Upper lobe of left lung (tissue), 6 donors: ENCODE measurements around the gene TTLL6. TPM values are rescaled to one million over a fixed set of nuclear protein-coding genes. Genes with fewer than 3 reads are reported as not detected.

Source experiments
- ATAC-seq, 2 donors: fragments of 200-7000 bp; cut with Tn5 transposase; one replicate each; pipeline ENCODE4 v1.9.1; 2022; ENCODE audit warnings: mild to moderate bottlenecking in 2 of 2, moderate library complexity in 2 of 2; ENCODE audit not compliant: low FRiP score in 2 of 2
- DNase-seq, 2 donors: peaks; one replicate each; pipeline ENCODE4 v3.0.0-alpha.2; 2019 to 2020
- H3K27ac ChIP-seq, 4 donors: fragments of 200-600 bp; sonication (generic); one replicate each; pipeline ENCODE4 v1.5.1; 2016 to 2019
- H3K27me3 ChIP-seq, 4 donors: fragments of 200-600 bp; sonication (generic); one replicate each; pipeline ENCODE4 v1.5.1; 2017 to 2019
- H3K36me3 ChIP-seq, 4 donors: fragments of 200-600 bp; sonication (generic); one replicate each; pipeline ENCODE4 v1.5.1; 2016 to 2019
- H3K4me1 ChIP-seq, 4 donors: fragments of 200-600 bp; sonication (generic); one replicate each; pipeline ENCODE4 v1.5.1; 2018 to 2019
- H3K4me3 ChIP-seq, 4 donors: fragments of 200-600 bp; sonication (generic); one replicate each; pipeline ENCODE4 v1.5.1; 2017 to 2019; ENCODE audit warnings: mild to moderate bottlenecking in 2 of 4, moderate library complexity in 1 of 4
- H3K9me3 ChIP-seq, 4 donors: fragments of 200-600 bp; sonication (generic); one replicate each; pipeline ENCODE4 v1.5.1; 2018 to 2019
- CTCF ChIP-seq, 6 experiments: fragments of 450-650 bp in 4 of 6; fragments of 200-600 bp in 2 of 6; sonication (generic) in 2 of 6; IDR thresholded peaks; one replicate each; pipeline ENCODE4 v1.5.1; 2016 to 2019; ENCODE audit warnings: antibody characterized with exemption in 6 of 6
- EP300 ChIP-seq, 4 donors: sonication (generic); formaldehyde crosslinking; IDR thresholded peaks; one replicate each; pipeline ENCODE4 v1.5.1; 2017; ENCODE audit warnings: antibody characterized with exemption in 4 of 4, control low read depth in 2 of 4
- POLR2A ChIP-seq, 4 donors: fragments of 450-650 bp; IDR thresholded peaks; one replicate each; pipeline ENCODE4 v1.5.1; 2016 to 2017; ENCODE audit warnings: antibody characterized with exemption in 4 of 4, mild to moderate bottlenecking in 2 of 4
- POLR2AphosphoS5 ChIP-seq, 2 donors: sonication (generic); formaldehyde crosslinking; IDR thresholded peaks; one replicate each; pipeline ENCODE4 v1.5.1; 2017; ENCODE audit warnings: antibody characterized with exemption in 2 of 2
- WGBS, 2 donors: methylation state at CpG; one replicate each; pipeline ENCODE4 v1.1.5; 2017 to 2018; 5-methylcytosine and 5-hydroxymethylcytosine counted together
- total RNA-seq, 6 donors: library from RNA; depleted of rRNA in 4 of 6; stranded (reverse); fragments of >200 nt in 4 of 6; gene quantifications; one replicate each; pipeline versions ENCODE4 v1.1.0 to v1.2.1, GENCODE V29; 2016 to 2021
- donor health status: DM: no; HTN: no; CAD: no; lungs with moderate emphysema.
- donor health status: DM: no; HTN: yes; CAD: no; lungs with severe emphysema.

The TTLL6 gene
- total RNA-seq, 6 donors from 2014 or later = 0.69 to 12.1 (median 1.5) TPM

GRCh38 chr17:48854774-48855476 lies 37.9 kb upstream of the TTLL6 start:
- TF ChIP-seq POLR2A (IDR thresholded peaks at IDR 0.05) = no peak
- TF ChIP-seq EP300 (IDR thresholded peaks at IDR 0.05) = no peak
- no peak for TF ChIP-seq POLR2AphosphoS5 (IDR thresholded peaks at IDR 0.05)
- no peak for TF ChIP-seq CTCF (IDR thresholded peaks at IDR 0.05)
- ATAC-seq (no peak), DNase-seq (no peak)
- Histone ChIP-seq H3K4me1 (no peaks in the 10 kb centered on the region), H3K27me3 (no peaks in the 10 kb centered on the region), H3K9me3 (no peaks in the 10 kb centered on the region), H3K4me3 (no peak overlapping the region), H3K27ac (no peak overlapping the region), H3K36me3 (peaks cover 47 to 97% (median 84%) of the 10 kb centered on the region in 4 donors)
- 83 to 86% methylated on average over 7 of the region's 7 CpGs for WGBS, 2 donors

- Histone ChIP-seq H3K27me3 (no peaks in the 10 kb centered on the region), H3K27ac (no peak overlapping the region), H3K36me3 (peaks cover 53 to 97% (median 82%) of the 10 kb centered on the region in 4 donors), H3K4me3 (no peak overlapping the region), H3K4me1 (peaks cover 0 to 3% (median 0%) of the 10 kb centered on the region in 4 donors), H3K9me3 (no peaks in the 10 kb centered on the region)
- DNase-seq (no peak), ATAC-seq (no peak)
- 95 to 97% methylated on average over 4 of the region's 4 CpGs for WGBS, 2 donors
- TF ChIP-seq EP300 (IDR thresholded peaks at IDR 0.05) (no peak), CTCF (IDR thresholded peaks at IDR 0.05) (no peak), POLR2AphosphoS5 (IDR thresholded peaks at IDR 0.05) (no peak), POLR2A (IDR thresholded peaks at IDR 0.05) (no peak)
Observed at GRCh38 chr17:48850792-48851323, 33.8 kb upstream of the TTLL6 start.

GRCh38 chr17:48843187-48843900 lies 26.3 kb upstream of the TTLL6 start:
- Histone ChIP-seq H3K27me3 (no peaks in the 10 kb centered on the region), H3K9me3 (no peaks in the 10 kb centered on the region), H3K4me1 (peaks cover 41 to 55% (median 49%) of the 10 kb centered on the region in 4 donors), H3K36me3 (peaks cover 16 to 61% (median 38%) of the 10 kb centered on the region in 4 donors), H3K27ac (peak overlapping the region; percentile 79 to 90 (median 88)), H3K4me3 (no peak overlapping the region)
- TF ChIP-seq CTCF (IDR thresholded peaks at IDR 0.05) (no peak), EP300 (IDR thresholded peaks at IDR 0.05) (no peak), POLR2A (IDR thresholded peaks at IDR 0.05) (no peak), POLR2AphosphoS5 (IDR thresholded peaks at IDR 0.05) (no peak)
- no peak for ATAC-seq
- WGBS, 2 donors = 74 to 77% methylated on average over 6 of the region's 6 CpGs
- DNase-seq = no peak

- H3K27ac ChIP-seq = peak overlapping the region; percentile 79 to 90 (median 88)
- TF ChIP-seq EP300 (IDR thresholded peaks at IDR 0.05) (no peak), CTCF (IDR thresholded peaks at IDR 0.05) (no peak), POLR2A (IDR thresholded peaks at IDR 0.05) (no peak), POLR2AphosphoS5 (IDR thresholded peaks at IDR 0.05) (no peak)
- peaks cover 47 to 61% (median 55%) of the 10 kb centered on the region in 4 donors for H3K4me1 ChIP-seq
- H3K36me3 ChIP-seq = peaks cover 14 to 55% (median 32%) of the 10 kb centered on the region in 4 donors
- H3K27me3 ChIP-seq = no peaks in the 10 kb centered on the region
- DNase-seq (no peak), ATAC-seq (no peak)
- peak overlapping the region in 2 of 4 donors; percentile 23 to 35 for H3K4me3 ChIP-seq
- 77 to 79% methylated on average over 3 of the region's 3 CpGs for WGBS, 2 donors
- H3K9me3 ChIP-seq = no peaks in the 10 kb centered on the region
Observed at GRCh38 chr17:48842746-48843145, 25.7 kb upstream of the TTLL6 start.
